Measurements from ENCODE around the gene ERGIC1.

The ERGIC1 gene

DNA sequence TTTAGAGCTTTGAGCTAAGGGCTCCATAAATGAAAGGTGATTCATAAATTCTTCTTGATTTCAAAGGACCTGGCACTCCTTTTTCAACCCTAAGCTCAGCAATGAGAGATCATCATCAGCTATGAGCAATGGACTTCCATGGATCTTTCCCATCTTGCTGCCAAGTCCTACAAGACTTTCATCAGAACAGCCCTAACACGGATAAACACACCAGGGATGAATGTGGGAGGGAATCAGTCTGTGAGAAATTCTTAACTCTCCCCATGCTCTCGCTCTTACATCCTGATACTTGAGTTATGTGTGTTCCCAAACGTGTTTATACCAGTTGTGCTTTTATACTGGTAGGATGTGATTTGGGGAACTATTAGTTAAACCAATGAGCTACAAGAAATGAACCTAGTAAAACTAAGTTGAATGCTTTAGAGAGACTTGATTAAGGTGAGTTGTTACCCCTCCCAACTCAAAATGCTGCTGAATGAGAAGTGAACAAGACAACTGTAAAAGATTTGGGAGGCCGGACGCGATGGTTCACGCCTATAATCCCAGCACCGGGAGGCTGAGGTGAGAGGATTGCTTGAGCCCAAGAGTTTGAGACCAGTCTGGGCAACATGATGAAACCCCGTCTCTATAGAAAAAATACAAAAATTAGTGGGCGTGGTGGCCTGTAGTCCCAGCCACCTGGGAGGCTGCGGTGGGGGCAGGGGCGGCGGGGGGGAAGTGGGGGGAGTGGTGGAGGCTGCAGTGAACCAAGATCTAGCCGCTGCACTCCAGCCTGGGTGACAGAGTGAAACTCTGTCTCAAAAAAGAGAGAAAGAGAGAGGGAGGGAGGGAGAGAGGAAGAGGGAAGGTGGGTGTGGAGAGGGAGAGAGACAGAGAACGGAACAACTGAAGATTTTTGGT lies 120.0 kb downstream of the ERGIC1 start:
- DNase-seq, result no peak

DNA sequence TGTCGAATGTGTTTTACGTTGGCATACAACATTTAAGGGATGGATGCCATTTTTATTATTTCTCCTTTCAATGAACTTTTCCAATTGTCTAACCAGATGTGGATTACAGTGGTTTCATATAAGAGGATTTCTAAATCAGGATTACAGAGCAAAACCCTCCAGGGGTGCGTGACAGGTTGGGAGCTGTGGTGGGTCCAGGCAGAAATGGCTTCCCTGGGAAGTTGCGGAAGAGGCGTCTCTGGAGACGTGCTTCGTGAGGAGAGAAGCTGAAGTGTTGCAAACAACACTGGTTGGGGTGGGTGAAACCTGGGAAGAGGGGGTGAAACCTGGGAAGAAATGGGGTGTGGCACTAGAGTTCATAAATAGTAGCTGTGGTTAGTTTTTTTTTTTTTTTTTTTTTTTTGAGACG lies 120.7 kb downstream of the ERGIC1 start:
- DNase-seq, result no peak

DNA sequence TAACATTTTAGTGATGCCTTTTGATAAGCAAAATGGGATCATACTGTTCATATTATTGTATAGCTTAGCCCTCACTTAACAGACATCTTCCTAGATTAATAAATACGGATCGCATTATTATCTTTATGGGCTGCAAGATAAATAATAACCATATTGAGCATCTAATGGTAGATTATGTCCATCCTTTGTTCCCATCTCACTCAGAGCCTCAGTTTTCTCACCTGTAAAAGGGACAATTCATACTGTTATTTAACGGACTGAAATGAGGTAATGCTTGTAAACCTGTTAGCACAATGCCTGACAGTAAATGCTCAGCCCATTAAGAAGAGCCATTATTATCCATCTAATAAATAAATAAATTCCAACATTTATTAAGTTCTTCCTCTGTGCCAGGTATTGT lies 122.2 kb downstream of the ERGIC1 start:
- DNase-seq, result no peak

DNA sequence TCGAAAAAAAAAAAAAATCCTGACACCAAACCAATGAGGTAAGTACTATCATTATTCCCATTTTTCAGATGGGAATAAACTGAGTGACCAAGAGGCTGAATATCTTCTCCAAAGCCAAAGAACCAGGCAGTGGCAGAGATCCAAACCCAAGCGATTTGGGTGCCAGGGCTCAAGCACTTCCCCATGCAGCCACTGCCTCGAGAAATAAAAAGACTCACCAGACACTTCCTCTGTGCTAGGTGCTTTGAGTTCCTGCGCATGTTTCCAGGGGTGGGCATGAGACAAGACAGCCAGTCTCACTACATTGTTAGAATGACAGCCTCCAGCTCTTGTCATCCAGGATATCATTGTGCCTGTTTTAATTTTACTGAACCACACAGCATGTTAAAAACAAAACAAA lies 122.9 kb downstream of the ERGIC1 start:
- no peak for DNase-seq

DNA sequence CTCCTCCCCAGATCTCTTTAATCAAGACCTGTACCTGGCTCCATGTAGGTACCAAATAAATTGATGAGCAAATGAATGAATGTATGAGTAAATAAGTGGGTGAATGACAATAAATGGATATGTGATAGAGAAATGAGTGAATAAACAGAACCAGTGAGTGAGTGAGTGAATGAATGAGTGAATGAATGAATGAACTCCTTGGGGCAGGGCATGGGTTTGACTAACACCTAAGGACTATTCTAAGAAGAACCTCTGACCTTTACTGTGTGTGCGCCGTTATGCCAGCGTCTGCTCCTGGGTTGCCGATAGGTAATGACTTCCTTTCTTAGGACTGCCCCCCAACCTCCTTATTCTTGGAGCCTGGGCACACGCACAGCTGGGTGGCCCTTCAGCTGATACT lies 123.4 kb downstream of the ERGIC1 start:
- no peak for DNase-seq

DNA sequence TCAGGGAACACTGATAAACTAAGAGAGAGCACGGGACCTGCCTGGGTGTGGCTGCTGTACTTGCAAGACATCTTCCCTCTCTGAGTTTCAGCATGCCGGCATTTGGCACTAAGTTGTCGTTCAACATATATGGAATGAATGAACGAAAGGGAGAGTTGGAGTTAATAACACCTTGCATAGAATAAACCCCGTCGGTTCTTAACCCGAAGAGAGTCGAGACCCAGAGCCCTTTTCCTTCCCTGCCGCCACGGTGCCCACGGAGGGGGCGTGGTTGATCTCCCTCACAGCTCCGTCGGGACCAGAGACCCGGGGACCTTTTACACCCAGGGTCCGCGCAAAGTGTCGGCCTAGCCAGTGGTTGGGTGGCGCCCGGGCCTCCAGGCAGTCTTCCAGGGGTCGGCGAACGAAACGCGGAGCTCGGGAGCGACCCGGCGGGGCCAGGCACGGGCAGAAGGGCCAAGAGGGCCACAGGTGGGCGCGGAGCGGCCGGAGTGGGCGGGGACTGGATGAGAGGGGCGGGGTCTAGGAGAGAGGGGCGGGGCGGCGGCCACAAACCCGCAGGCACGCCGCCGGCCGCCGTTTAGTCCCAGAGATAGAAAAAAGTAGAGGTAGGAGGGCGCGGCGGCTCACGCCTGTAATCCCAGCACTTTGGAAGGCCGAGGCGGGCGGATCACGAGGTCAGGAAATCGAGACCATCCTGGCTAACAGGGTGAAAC lies 124.4 kb downstream of the ERGIC1 start:
- peak; percentile 51 for DNase-seq

DNA sequence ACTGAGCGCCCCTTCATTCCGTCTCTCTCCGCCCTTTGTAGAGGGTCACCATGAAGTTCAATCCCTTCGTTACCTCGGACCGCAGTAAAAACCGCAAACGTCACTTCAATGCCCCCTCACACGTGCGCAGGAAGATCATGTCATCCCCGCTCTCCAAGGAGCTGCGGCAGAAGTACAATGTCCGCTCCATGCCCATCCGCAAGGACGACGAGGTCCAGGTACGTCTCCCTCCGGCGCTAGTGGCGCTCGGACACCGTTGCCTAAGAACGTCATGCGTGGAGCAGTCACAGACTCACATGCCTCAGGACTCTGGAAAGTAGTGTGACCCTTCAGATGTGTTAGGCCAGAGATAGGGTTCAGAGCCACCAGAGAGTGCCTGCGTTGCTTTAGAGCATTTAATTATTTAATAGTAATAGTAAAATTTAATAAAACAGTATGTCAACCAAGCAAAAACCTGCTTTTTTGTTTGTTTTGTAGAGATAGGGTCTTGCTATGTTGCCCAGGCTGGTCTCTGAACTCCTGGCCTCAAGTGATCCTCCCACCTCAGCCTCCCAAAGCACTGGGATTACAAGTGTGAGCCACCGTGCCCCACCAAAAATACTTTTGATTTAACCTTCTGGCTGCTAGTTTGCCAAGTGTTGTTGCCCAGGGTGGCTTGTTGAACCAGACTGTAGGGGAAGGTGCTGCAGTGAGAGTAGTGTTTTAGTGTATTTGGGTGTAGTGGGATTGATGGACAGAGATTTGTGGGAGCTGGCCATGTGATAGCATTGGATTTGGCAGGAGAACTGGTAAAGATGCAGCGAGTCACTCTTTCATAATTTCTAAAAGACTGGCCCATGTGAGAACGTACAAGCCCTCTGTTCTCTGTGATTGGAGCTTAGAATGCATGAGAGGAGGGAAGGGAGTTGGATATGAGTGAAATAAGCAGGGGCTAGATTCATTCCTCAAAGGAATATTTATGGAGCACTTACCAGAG lies 126.1 kb downstream of the ERGIC1 start:
- DNase-seq, result no peak

DNA sequence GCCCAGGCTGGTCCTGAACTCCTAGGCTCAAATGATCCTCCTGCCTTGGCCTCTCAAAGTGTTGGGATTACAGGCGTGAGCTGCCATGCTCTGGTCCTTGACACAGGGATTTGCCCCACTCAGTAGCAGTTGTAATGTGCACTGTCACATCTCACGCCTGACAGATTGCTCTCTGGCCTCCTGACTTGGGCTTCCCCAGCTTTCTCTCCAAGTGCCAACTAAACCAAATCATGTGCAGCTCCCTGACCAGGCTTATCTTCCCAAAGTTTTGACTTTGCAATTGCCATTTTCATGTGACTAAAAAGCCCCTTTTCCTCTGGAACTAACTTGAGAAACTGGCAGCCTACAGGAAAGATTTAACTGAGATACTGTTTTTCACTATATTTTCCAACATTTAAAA lies 135.9 kb downstream of the ERGIC1 start:
- no peak for DNase-seq

GRCh38 chr5:172971482-172971881 lies 137.4 kb downstream of the ERGIC1 start:
- DNase-seq, result no peak

DNA sequence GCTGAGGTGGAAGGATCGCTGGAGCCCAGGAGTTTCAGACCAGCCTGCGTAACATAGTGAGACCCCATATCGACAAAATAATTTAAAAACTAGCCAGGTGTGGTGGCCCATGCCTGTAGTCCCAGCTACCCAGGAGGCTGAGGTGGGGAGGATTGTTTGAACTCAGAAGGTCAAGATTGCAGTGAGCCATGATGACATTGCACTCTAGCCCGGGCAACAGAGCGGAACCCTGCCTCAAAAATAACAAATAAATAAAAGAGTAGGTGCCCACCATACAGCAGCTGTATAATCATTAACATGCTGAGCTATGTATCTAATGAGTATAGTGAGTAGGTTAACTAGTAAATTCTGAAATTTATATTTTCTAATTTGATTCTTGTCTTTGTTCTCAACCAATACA lies 138.5 kb downstream of the ERGIC1 start:
- DNase-seq, result no peak

DNA sequence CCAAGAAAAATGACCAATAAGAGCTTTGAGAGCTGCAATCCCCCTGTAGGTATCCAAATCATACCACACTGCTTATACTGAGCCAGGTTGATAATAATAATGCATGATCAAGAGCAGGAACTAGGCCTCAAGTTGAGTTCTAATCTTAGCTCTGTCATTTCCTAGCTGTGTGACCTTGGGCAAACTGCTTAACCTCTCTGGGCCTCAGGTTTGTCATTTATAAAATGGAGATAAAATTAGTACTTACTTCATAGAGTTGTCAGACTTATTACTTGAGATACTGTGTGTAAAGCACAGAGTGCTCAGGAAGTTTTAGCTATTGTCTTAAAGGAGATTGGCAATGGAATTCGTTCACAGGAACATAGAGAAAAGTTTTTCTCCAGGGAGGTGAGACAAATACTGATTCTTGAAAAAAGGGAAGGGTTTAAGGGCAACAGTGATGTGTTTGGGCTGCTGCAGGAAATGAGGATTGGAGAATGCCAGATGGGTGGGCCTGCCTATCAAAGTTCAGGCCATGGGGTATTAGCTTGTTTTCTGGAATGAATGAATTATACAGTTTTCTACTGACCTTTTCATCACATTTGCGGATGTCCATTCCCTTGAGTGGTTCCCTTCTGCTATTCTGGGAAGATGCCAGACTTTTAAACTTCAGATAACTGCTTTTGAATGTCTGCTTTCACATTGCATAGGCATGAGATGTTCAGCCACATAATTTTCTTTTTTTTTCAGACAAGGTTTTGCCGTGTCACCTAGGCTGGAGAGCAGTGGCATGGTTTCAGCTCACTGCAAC lies 139.3 kb downstream of the ERGIC1 start:
- no peak for DNase-seq

- DNase-seq, result no peak
These were observed 139.9 kb downstream of the ERGIC1 start for GRCh38 chr5:172973931-172974330.

DNA sequence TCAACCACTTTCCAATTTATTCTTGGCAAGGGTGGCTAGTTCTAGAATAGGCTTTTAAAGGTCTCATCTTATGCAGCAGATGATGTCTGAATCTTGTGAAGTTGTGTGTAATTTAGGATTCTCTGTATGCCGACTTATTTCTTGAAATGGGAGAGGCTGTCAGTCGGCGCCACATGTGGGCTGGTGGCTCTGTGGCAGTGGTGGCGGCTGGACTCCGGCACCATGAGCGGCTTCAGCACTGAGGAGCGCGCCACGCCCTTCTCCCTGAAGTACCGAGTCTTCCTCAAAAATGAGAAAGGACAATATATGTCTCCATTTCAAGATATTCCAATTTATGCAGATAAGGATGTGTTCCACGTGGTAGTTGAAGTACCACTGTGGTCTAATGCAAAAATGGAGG lies 141.2 kb downstream of the ERGIC1 start:
- no peak for DNase-seq

GRCh38 chr5:172979778-172980177 lies 145.7 kb downstream of the ERGIC1 start:
- no peak for DNase-seq

DNA sequence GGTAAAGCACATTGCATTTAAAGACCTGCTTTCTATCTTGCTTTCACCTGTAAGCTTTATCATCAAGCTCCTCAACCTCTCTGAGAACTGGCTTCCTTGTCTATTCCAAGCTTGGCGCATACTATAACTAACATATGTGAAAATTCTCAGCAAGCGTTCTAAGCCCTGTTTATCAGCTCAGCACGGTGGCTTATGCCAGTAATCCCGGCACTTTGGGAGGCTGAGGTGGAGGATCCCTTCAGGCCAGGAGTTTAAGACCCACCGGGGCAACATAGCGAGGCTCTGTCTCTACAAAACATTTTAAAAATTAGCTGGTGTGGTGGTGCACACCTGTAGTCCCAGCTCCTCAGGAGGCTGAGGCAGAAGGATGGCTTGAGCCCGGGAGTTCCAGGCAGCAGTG lies 147.9 kb downstream of the ERGIC1 start:
- no peak for DNase-seq

- peak; percentile 89 for DNase-seq
These were observed 149.6 kb downstream of the ERGIC1 start, which contains the start of gene ATP6V0E1 for GRCh38 chr5:172983542-172984243. ATP6V0E1 (plus strand) TSS chr5:172983771; CDS start chr5:172983861, 90 bp downstream.

DNA sequence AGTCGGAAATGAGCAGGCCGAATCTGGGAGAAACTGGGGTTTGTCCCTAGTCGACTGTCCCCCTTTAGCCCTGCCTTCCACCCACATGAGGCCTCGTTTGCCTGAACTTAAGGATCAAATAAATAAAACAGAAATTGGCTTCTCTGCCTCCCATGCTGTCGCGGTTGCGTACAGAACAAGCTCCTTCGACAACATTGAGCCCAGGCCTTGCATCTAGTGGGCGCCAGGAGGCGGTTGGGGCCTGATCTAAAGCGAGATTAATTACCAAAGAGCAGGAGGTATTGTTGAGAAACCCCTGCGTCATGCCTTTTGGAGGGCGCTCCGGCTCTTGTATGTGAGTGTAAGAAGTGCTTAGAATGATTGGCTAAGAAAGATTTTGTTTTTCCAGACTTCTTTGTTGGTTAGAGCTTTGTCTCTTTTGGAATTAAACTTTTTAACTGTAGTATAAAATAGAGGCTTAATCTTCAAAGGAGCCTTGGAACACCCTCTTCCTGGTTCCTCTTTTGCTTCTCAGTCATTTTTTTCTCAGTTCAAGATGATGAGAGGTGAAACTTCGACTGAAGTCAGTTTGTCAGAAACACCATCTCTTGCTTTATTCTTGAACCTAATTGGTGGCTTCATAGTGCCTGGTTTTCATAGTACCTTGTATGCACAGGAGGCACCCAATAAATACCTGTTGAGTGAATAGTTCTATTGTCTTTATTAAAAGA lies 150.3 kb downstream of the ERGIC1 start:
- peak; percentile 42 for DNase-seq

DNA sequence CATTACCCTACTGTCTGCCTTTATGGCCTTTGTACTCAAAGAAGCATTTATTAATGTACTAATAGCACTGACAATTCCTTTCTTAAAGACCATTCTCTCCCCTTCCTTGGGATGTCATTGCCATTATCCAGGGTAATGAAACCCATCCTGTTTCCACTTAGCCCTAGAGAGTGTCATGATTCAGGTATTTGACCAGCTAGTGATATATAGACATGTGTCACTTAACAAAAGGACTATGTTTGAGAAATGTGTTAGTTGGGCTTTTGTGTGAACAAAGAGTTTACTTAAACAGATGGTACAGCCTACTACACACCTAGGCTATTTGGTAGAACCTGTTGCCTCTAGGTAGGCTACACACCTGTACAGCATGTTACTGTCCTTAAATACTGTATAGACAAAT lies 151.5 kb downstream of the ERGIC1 start:
- DNase-seq, result no peak

DNA sequence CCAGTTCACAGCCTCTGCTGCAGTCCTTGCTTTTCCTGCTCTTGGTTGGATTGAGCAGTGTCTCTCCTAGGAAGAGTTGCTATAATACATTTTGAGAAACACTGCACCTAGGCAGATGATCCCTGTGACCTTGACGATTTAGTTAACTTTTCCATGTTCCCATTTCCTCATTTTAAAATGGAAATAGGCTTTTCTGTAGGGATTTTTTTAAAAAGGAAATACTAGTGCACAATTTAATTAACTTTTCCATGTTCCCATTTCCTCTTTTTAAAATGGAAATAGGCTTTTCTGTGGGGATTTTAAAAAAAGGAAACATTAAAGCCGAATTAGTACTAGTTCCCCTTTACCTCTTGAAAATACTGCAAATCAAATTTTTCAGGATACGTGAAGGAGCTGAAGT lies 154.2 kb downstream of the ERGIC1 start:
- DNase-seq, result no peak

DNA sequence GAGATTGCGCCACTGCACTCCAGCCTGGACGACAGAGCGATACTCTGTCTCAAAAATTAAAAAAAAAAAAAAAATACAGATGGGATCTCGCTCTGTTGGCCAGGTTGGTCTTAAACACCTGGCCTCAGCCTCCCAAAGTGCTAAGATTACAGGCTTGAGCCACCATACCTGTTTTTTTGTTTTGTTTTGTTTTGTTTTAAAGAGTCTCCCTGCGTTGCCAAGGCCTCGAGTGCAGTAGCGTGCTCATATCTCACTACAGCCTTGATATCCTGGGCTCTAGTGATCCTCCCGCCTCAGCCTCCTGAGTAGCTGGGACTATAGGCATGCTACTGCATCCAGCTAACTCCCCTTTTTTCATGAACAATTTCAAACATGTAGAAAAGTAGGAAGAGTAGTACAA lies 156.7 kb downstream of the ERGIC1 start:
- DNase-seq, result no peak

GRCh38 chr5:172994405-172994804 lies 160.4 kb downstream of the ERGIC1 start:
- DNase-seq, result no peak

Data from SHP77 treated with DMSO at 0.1 percent for 48 hours (cell line).